Adrenal gland (tissue), 5 donors: ENCODE data around the gene CPT1C.

Experiments used
- POLR2A ChIP-seq, 2 donors: fragments of 450-650 bp; IDR thresholded peaks; one replicate each; pipeline ENCODE4 v1.6.1; 2017; ENCODE audit warnings: antibody characterized with exemption in 2 of 2, mild to moderate bottlenecking in 2 of 2, moderate library complexity in 1 of 2
- TF ChIP-seq, protein P1 (sequence below), 6 experiments: fragments of 450-650 bp in 4 of 6; fragments of 200-600 bp in 2 of 6; sonication (generic) in 1 of 6; IDR thresholded peaks; 1 replicate in 5 of 6; 2 replicates in 1 of 6; pipeline versions ENCODE4 v1.5.1 to v1.8.0; 2016 to 2021; ENCODE audit warnings: antibody characterized with exemption in 6 of 6, mild to moderate bottlenecking in 2 of 6, moderate library complexity in 1 of 6
- donor health status: DM: no; HTN: no; CAD: no.

DNA sequence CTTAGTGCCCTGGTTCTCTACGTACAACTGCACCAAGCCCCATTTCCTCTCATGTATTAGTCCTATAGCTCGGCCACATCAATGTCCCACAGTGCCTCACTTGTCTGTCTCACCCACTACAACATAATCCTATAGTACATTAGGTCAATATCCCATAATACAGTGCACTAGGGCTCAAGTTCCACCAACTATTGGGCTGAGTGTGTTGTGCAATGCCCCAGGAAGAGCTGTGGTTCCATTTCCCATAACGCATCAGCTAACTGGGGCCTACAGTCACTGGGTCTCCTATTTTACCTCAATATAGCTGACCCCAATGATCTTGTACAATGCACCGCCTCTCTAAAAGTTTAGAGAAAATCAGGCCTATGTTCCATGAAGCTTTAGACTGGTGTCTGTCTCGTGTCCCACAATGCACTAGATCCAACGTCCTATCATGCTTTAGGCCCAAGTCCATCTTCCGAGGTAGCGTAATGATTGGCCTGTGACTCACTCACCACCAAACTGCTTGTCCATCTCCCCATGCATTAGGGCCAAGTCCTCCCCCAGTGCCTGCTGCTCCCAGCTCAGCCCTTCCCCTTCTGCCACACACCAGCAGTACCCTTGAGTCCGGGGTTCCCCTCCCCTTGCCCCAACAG is 50.4 kb downstream of the CPT1C start:
- no peak for TF ChIP-seq POLR2A (IDR thresholded peaks at IDR 0.05)
- TF ChIP-seq, protein P1, sequence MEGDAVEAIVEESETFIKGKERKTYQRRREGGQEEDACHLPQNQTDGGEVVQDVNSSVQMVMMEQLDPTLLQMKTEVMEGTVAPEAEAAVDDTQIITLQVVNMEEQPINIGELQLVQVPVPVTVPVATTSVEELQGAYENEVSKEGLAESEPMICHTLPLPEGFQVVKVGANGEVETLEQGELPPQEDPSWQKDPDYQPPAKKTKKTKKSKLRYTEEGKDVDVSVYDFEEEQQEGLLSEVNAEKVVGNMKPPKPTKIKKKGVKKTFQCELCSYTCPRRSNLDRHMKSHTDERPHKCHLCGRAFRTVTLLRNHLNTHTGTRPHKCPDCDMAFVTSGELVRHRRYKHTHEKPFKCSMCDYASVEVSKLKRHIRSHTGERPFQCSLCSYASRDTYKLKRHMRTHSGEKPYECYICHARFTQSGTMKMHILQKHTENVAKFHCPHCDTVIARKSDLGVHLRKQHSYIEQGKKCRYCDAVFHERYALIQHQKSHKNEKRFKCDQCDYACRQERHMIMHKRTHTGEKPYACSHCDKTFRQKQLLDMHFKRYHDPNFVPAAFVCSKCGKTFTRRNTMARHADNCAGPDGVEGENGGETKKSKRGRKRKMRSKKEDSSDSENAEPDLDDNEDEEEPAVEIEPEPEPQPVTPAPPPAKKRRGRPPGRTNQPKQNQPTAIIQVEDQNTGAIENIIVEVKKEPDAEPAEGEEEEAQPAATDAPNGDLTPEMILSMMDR (IDR thresholded peaks at IDR 0.05), result no peak
